ENCODE data around the gene VEGFB. TPM values are rescaled to one million over a fixed set of nuclear protein-coding genes. Genes with fewer than 3 reads are reported as not detected.

VEGFB gene, protein sequence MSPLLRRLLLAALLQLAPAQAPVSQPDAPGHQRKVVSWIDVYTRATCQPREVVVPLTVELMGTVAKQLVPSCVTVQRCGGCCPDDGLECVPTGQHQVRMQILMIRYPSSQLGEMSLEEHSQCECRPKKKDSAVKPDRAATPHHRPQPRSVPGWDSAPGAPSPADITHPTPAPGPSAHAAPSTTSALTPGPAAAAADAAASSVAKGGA
- 43.4 and 67.9 TPM in 2 replicates for total RNA-seq (2014; rRNA removed; shearing (Covaris generic); ENCODE audit: low replicate concordance)

DNA sequence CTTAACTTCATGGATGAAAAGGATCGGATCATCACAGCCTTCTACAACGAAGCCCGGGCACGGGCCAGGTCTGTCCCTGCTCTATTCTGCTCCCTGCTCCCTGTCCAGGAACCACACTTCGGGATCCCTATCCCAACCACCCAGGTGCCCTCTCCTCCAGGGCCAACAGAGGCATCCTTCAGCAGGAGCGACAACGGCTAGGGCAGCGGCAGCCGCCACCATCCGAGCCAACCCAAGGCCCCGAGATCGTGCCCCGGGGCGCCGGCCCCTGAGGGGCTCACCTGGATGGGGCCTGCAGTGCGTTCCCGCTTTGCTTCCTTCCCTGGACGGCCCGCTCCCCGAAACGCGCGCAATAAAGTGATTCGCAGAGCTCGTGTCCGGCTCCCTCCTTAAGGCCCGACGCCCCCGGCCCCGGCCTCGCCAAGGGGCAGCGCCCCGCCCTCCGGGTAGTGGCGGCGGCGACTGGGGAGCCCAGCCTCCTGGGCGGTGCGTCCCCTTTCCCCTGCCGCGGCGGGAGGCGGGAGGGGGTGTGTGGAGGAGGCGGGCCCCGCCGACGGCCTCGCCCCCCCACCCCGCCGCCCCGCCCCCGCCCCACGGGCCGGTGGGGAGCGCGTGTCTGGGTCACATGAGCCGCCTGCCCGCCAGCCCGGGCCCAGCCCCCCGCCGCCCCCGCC lies at the start of gene VEGFB:
Gene VEGFB (plus strand): TSS at position 672 of the 674 bp plus-strand sequence. CDS start 250 bp downstream, outside the sequence.
- peak; percentile 88 for DNase-seq
- Histone ChIP-seq H3K4me2 (ENCODE audit: low read depth, low read length, poor library complexity, severe bottlenecking) (peak within 1 kb of the TSS; percentile 93), H3K9me3 (ENCODE audit: low read length) (no peaks in the 10 kb centered on the region), H3K4me1 (ENCODE audit: low read length) (peaks cover 55% of the 10 kb centered on the region), H3K9me2 (replicated peaks; ENCODE audit: insufficient read depth, low read length) (no peaks in the 10 kb centered on the region), H3K4me3 (ENCODE audit: low read length) (peak within 1 kb of the TSS; percentile 91), H3K9ac (ENCODE audit: low read length) (peak within 1 kb of the TSS; percentile 82), H3K36me3 (ENCODE audit: insufficient read depth, low read length) (0 out of 2 replicates have a peak, but pooled peaks cover 5% of the 10 kb centered on the region), H3K79me2 (ENCODE audit: low read length) (peaks cover 14% of the 10 kb centered on the region), H2AFZ (ENCODE audit: low read length) (no peak within 1 kb of the TSS), H3K27me3 (ENCODE audit: low read length) (no peaks in the 10 kb centered on the region), H4K20me1 (ENCODE audit: insufficient read depth, low read depth, low read length) (0 out of 2 replicates have a peak, but pooled peaks cover 7% of the 10 kb centered on the region), H3K27ac (ENCODE audit: low read length) (peak within 1 kb of the TSS; percentile 65)

DNA sequence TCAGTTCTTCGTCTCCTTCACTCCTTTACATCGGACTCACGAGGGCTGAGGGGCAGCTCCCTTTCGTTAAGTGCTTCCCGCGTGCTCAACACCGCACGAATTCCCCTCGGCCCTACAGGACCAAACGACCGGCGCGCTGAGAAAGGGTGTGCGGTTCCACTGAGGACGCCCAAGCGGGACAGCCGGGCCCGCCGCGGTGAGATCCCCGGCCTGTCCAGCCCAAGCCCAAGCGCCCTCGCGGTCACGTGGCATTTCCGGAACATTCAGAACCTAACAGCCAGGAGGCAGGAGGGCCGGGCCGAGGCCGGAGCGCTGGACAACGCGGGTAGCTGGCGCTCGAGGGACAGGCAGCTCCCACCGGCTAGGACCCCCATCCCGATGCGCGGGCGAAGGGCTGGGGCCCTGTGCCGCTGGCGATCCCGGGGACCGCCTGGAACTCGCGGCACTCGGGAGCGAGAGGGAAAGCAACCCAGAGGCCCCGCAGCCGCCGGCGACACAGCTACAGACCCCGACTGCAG lies 49.1 kb upstream of the VEGFB start:
- Histone ChIP-seq H3K4me2 (ENCODE audit: low read depth, low read length, poor library complexity, severe bottlenecking) (peak overlapping the region; percentile 95), H3K4me3 (ENCODE audit: low read length) (peak overlapping the region; percentile 78), H3K36me3 (ENCODE audit: insufficient read depth, low read length) (peaks cover 13% of the 10 kb centered on the region), H4K20me1 (ENCODE audit: insufficient read depth, low read depth, low read length) (peaks cover 16% of the 10 kb centered on the region; the same call in 1 of the 2 replicates), H3K27me3 (ENCODE audit: low read length) (no peaks in the 10 kb centered on the region), H3K27ac (ENCODE audit: low read length) (peak overlapping the region; percentile 52), H3K9ac (ENCODE audit: low read length) (peak overlapping the region; percentile 83), H3K9me3 (ENCODE audit: low read length) (no peaks in the 10 kb centered on the region), H3K9me2 (replicated peaks; ENCODE audit: insufficient read depth, low read length) (no peaks in the 10 kb centered on the region), H2AFZ (ENCODE audit: low read length) (no peak overlapping the region), H3K4me1 (ENCODE audit: low read length) (peaks cover 36% of the 10 kb centered on the region), H3K79me2 (ENCODE audit: low read length) (peaks cover 20% of the 10 kb centered on the region)
- DNase-seq, result peak; percentile 77

DNA sequence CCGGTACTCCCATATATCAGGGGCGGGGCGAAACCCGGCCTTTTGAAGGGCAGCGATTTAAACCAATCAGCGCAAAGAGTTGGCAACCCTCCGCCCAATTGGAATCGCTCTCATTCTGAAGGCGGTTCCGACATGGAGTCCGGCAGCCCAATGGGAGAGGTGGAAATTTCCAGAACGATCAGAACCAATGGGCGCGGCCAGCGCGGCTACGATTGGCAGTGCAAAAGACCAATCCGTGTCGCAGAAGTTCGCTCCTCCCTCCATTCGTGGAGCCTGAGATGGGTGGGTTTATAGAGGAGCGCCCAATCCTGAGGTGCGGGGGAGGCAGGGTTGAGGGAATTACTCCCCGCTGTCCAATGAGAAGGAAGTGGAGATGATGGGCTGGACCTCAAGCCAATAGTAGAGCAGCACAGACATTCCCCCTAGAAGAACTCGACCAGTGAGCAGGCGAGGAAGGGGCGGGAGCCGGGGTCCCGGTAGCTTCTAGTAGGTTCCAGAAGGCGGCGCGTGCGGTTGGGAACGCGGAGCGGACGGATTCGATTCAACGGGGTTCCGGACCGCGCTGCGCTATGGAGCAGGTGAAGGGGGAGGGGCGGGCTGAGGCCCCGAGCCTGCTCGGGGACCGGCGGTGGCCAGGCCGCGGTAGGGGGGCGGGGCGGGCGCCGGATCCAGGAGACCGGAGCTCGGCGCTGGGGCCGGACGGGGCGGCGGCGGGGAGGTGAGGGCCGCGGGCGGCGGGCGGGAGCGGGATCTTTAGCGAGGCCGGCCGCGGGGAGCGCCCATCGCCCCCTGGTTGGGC lies 48.5 kb upstream of the VEGFB start, which contains the start of gene STIP1:
Gene STIP1 (plus strand): TSS at position 479 of the 799 bp plus-strand sequence. CDS start 91 bp downstream, at position 570.
- Histone ChIP-seq H3K27me3 (ENCODE audit: low read length) (no peaks in the 10 kb centered on the region), H2AFZ (ENCODE audit: low read length) (no peak within 1 kb of the TSS), H3K9ac (ENCODE audit: low read length) (peak within 1 kb of the TSS; percentile 83), H3K9me2 (replicated peaks; ENCODE audit: insufficient read depth, low read length) (no peaks in the 10 kb centered on the region), H3K9me3 (ENCODE audit: low read length) (no peaks in the 10 kb centered on the region), H4K20me1 (ENCODE audit: insufficient read depth, low read depth, low read length) (peaks cover 22% of the 10 kb centered on the region; the same call in 1 of the 2 replicates), H3K4me2 (ENCODE audit: low read depth, low read length, poor library complexity, severe bottlenecking) (peak within 1 kb of the TSS; percentile 95), H3K27ac (ENCODE audit: low read length) (peak within 1 kb of the TSS; percentile 52), H3K36me3 (ENCODE audit: insufficient read depth, low read length) (peaks cover 13% of the 10 kb centered on the region), H3K79me2 (ENCODE audit: low read length) (peaks cover 27% of the 10 kb centered on the region), H3K4me3 (ENCODE audit: low read length) (peak within 1 kb of the TSS; percentile 78), H3K4me1 (ENCODE audit: low read length) (peaks cover 34% of the 10 kb centered on the region)
- DNase-seq, result peak; percentile 100

DNA sequence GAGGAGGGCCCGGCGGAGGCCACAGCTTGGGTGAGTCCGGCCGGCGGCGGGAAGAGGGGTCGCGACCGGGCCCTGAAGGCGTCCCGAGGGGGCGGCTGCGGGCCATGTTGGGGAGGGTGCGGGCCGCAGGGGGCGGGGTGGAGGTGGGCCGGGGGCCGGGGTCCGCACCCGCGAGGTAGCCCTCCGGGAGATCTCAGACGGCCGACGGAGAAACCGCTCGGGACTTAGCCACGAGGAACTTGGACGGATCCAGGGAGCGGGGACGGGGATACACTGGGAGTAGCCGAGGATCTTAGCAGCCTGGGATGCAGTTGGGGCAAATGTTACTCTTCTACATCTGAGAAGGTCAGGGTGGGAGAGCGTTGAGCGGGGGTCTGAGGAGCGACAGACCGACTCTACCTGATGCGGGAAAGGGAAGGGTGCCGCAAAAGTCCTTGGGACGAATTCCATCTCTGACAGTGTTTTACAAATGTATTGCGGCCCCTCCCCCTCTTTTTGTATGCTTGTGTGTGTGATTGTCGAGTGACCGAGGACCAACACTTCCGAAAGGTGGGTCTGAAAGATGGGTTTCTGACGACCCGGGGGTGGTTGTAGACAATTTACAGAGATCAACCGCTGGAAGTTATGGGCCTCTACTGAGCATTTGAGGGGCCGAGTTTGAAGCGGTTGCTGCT lies 47.8 kb upstream of the VEGFB start:
- Histone ChIP-seq H3K9ac (ENCODE audit: low read length) (no peak overlapping the region), H3K4me1 (ENCODE audit: low read length) (peaks cover 27% of the 10 kb centered on the region), H3K36me3 (ENCODE audit: insufficient read depth, low read length) (peaks cover 13% of the 10 kb centered on the region), H4K20me1 (ENCODE audit: insufficient read depth, low read depth, low read length) (peaks cover 23% of the 10 kb centered on the region; the same call in 1 of the 2 replicates), H3K4me2 (ENCODE audit: low read depth, low read length, poor library complexity, severe bottlenecking) (no peak overlapping the region), H3K27ac (ENCODE audit: low read length) (no peak overlapping the region), H2AFZ (ENCODE audit: low read length) (no peak overlapping the region), H3K9me2 (replicated peaks; ENCODE audit: insufficient read depth, low read length) (no peaks in the 10 kb centered on the region), H3K9me3 (ENCODE audit: low read length) (no peaks in the 10 kb centered on the region), H3K79me2 (ENCODE audit: low read length) (peaks cover 34% of the 10 kb centered on the region), H3K4me3 (ENCODE audit: low read length) (no peak overlapping the region), H3K27me3 (ENCODE audit: low read length) (no peaks in the 10 kb centered on the region)
- DNase-seq, result no peak

DNA sequence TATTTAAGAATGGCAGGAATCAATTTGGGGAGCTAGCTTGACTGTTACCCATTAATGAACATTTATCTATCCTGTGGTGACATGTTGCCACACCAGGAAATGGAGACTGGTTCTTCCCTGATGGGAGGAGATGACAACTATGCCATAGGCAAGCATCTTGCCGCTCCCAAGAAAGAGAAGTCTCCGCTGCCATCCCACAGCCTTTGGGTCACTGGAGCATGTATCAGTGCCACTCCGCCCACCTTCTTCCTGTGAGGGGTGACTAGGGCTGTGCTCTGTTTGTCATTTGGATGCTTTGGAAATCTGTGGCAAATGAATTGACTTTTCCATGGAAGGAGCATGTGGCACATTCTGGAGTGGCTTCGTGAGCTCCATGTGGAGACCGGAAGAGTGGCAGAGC lies 42.0 kb upstream of the VEGFB start:
- Histone ChIP-seq H3K9ac (ENCODE audit: low read length) (no peak overlapping the region), H3K27ac (ENCODE audit: low read length) (no peak overlapping the region), H3K79me2 (ENCODE audit: low read length) (peaks cover 39% of the 10 kb centered on the region), H4K20me1 (ENCODE audit: insufficient read depth, low read depth, low read length) (peaks cover 43% of the 10 kb centered on the region), H3K4me3 (ENCODE audit: low read length) (no peak overlapping the region), H3K27me3 (ENCODE audit: low read length) (no peaks in the 10 kb centered on the region), H3K4me2 (ENCODE audit: low read depth, low read length, poor library complexity, severe bottlenecking) (no peak overlapping the region), H2AFZ (ENCODE audit: low read length) (no peak overlapping the region), H3K36me3 (ENCODE audit: insufficient read depth, low read length) (peaks cover 59% of the 10 kb centered on the region), H3K9me2 (replicated peaks; ENCODE audit: insufficient read depth, low read length) (no peaks in the 10 kb centered on the region), H3K9me3 (ENCODE audit: low read length) (no peaks in the 10 kb centered on the region), H3K4me1 (ENCODE audit: low read length) (no peaks in the 10 kb centered on the region)
- DNase-seq, result no peak

DNA sequence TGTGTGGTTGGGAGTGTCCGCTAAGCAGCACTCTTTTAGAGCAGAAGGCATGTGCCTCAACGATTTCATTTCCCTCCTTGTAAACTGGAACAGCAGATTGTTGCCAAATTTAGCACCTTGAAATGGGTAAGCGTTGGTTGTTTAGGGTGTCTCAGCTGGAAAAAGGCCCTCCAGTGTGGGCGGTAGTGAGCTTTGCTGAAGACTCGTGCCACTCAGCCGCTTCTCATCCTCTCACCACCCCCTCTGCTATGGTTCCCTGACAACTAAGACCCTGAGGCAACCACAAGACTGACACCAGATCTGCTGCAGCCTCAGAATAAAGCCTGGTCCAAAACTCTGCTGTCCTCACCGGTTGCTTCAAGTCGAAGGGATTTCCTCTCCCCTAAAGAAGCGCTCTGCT lies 37.8 kb upstream of the VEGFB start:
- H3K9ac ChIP-seq (ENCODE audit: low read length), result no peak overlapping the region
- H3K4me3 ChIP-seq (ENCODE audit: low read length), result no peak overlapping the region
- no peak overlapping the region for H2AFZ ChIP-seq (ENCODE audit: low read length)
- H3K9me2 ChIP-seq (replicated peaks; ENCODE audit: insufficient read depth, low read length), result no peaks in the 10 kb centered on the region
- H3K27ac ChIP-seq (ENCODE audit: low read length), result no peak overlapping the region
- peaks cover 23% of the 10 kb centered on the region for H4K20me1 ChIP-seq (ENCODE audit: insufficient read depth, low read depth, low read length)
- H3K9me3 ChIP-seq (ENCODE audit: low read length), result no peaks in the 10 kb centered on the region
- H3K36me3 ChIP-seq (ENCODE audit: insufficient read depth, low read length), result peaks cover 66% of the 10 kb centered on the region
- no peak for DNase-seq
- peaks cover 1% of the 10 kb centered on the region; the same call in 1 of the 2 replicates for H3K4me1 ChIP-seq (ENCODE audit: low read length)
- H3K4me2 ChIP-seq (ENCODE audit: low read depth, low read length, poor library complexity, severe bottlenecking), result no peak overlapping the region
- H3K27me3 ChIP-seq (ENCODE audit: low read length), result no peaks in the 10 kb centered on the region
- peaks cover 26% of the 10 kb centered on the region for H3K79me2 ChIP-seq (ENCODE audit: low read length)

DNA sequence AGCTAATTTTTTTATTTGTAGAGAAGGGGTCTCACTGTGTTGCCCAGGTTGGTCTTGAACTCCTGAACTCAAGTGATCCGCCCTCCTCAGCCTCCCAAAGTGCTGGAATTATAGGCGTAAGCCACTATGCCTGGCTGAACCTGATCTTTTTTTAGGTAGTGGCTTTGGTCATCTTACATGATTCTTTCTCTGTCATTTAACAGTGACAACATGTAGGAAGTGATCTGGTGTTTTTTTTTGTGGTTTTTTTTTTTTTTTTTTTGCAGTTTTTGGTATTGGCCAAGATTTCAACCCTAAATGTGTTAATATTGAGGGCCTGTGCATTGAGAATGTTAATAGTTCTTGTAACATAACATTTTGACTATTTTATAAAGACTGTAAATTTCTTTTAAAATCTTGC lies 35.9 kb upstream of the VEGFB start:
- peaks cover 11% of the 10 kb centered on the region for H3K79me2 ChIP-seq (ENCODE audit: low read length)

More for the DNA sequence above, 35.9 kb upstream of the VEGFB start:
- H3K4me1 ChIP-seq (ENCODE audit: low read length), result peaks cover 13% of the 10 kb centered on the region
- no peak for DNase-seq
- no peaks in the 10 kb centered on the region for H3K9me3 ChIP-seq (ENCODE audit: low read length)
- H3K27ac ChIP-seq (ENCODE audit: low read length), result no peak overlapping the region
- H4K20me1 ChIP-seq (ENCODE audit: insufficient read depth, low read depth, low read length), result peaks cover 12% of the 10 kb centered on the region; the same call in 1 of the 2 replicates
- H3K4me2 ChIP-seq (ENCODE audit: low read depth, low read length, poor library complexity, severe bottlenecking), result no peak overlapping the region
- H3K27me3 ChIP-seq (ENCODE audit: low read length), result no peaks in the 10 kb centered on the region
- no peaks in the 10 kb centered on the region for H3K9me2 ChIP-seq (replicated peaks; ENCODE audit: insufficient read depth, low read length)
- no peak overlapping the region for H3K9ac ChIP-seq (ENCODE audit: low read length)
- H3K4me3 ChIP-seq (ENCODE audit: low read length), result no peak overlapping the region
- H2AFZ ChIP-seq (ENCODE audit: low read length), result no peak overlapping the region
- peaks cover 64% of the 10 kb centered on the region for H3K36me3 ChIP-seq (ENCODE audit: insufficient read depth, low read length)

Data from Karpas-422 (cell line).